ENCODE results near the gene MEIOC.

DNA sequence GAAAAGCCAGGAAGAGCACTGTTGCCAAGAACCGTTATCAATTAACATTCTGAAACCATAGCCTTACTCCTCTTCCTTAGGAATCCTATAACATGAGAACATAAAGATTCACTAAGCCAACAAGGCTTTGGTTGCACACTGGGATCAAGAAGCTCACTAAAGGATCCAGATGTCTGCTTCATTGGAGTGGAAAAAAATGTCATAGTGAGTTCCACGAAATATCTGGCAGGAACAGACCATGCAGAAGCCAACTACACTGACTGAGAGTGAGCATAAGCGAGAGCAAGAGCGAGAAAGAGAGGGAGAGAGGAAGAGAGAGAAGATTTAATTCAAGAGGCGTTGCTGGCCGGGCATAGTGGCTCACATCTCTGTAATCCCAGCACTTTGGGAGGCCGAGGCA lies 13.4 kb upstream of the MEIOC start:
- TF ChIP-seq, protein P1, sequence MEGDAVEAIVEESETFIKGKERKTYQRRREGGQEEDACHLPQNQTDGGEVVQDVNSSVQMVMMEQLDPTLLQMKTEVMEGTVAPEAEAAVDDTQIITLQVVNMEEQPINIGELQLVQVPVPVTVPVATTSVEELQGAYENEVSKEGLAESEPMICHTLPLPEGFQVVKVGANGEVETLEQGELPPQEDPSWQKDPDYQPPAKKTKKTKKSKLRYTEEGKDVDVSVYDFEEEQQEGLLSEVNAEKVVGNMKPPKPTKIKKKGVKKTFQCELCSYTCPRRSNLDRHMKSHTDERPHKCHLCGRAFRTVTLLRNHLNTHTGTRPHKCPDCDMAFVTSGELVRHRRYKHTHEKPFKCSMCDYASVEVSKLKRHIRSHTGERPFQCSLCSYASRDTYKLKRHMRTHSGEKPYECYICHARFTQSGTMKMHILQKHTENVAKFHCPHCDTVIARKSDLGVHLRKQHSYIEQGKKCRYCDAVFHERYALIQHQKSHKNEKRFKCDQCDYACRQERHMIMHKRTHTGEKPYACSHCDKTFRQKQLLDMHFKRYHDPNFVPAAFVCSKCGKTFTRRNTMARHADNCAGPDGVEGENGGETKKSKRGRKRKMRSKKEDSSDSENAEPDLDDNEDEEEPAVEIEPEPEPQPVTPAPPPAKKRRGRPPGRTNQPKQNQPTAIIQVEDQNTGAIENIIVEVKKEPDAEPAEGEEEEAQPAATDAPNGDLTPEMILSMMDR (conservative IDR thresholded peaks at IDR 0.05): no peak
- no peak for TF ChIP-seq EZH2 (IDR thresholded peaks at IDR 0.05; ENCODE audit: low read depth)

All from PC-9 (cell line).